Coronary artery (tissue), 2 donors: ENCODE data around the gene SIRPG.

Experiments used
- DNase-seq: peaks from one replicate; pipeline ENCODE4 v3.0.0-alpha.2; 2017; ENCODE audit warnings: low spot score
- H3K27ac ChIP-seq, 2 donors: fragments of 200-600 bp; sonication (generic); one replicate each; pipeline ENCODE4 v1.5.1; 2016 to 2019
- H3K4me3 ChIP-seq: fragments of 200-600 bp; sonication (generic); 2 replicates; pipeline ENCODE4 v1.5.1; 2016; ENCODE audit warnings: mild to moderate bottlenecking, moderate library complexity
- TF ChIP-seq, protein P1 (sequence below): fragments of 200-600 bp; sonication (generic); IDR thresholded peaks from one replicate; pipeline ENCODE4 v1.5.1; 2019; ENCODE audit warnings: antibody characterized with exemption

The SIRPG gene

DNA sequence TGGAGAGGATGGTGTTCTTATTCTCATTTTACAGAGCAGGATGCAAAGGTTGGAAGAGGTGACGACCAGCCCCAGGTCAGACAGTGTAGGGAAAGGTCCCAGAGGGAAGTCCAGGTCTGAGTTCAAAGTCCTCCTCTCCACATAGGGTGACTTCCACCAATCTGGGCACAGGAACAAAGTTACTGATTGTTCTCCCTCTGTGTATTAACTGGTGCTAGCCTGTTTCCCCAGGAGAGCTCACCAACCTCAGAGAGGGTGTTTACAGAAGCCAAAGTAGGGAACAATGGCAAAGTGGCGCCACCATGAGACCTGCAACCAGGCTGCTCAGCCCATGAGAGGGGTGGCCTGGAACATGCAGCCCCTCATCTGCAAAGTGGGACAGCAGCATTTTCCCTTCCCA, 21.0 kb downstream of the SIRPG start:
- no peak overlapping the region for H3K27ac ChIP-seq
- DNase-seq: no peak

DNA sequence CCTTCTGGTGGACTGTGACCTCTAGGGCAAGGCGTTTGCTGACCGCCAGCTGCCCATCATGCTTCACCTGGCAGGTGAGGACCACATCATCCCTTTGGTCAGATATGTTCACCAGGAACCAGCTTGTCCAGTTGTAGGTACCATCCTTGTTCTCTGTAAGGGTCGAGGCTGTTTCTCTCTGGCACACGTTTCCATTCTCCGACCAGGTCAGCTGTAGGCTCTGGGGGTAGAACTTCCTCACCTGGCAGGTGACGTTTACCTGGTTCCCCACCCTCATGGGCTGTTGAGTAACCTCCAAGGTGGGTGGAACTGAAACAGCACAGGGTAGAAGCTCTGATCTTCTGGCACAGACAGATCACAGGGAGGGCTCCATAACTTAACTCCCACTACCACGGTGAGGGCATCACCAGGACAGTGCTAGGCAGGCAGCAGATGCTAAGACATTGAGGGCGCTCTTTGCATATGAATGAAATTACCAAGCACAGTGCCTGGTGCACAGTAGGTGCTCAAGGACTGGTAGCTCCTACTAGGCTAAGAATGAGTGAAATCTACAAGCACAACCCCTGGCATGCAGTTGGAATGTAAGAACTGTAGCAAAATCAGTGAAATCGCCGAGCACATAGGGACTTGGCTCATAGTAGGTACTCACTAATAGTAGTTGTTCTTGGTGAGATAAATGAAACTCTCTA, 22.1 kb downstream of the SIRPG start:
- Histone ChIP-seq H3K4me3 (no peak overlapping the region), H3K27ac (no peak overlapping the region)
- TF ChIP-seq, protein P1, sequence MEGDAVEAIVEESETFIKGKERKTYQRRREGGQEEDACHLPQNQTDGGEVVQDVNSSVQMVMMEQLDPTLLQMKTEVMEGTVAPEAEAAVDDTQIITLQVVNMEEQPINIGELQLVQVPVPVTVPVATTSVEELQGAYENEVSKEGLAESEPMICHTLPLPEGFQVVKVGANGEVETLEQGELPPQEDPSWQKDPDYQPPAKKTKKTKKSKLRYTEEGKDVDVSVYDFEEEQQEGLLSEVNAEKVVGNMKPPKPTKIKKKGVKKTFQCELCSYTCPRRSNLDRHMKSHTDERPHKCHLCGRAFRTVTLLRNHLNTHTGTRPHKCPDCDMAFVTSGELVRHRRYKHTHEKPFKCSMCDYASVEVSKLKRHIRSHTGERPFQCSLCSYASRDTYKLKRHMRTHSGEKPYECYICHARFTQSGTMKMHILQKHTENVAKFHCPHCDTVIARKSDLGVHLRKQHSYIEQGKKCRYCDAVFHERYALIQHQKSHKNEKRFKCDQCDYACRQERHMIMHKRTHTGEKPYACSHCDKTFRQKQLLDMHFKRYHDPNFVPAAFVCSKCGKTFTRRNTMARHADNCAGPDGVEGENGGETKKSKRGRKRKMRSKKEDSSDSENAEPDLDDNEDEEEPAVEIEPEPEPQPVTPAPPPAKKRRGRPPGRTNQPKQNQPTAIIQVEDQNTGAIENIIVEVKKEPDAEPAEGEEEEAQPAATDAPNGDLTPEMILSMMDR: no peak
- DNase-seq: no peak

More for the DNA sequence above, 21.0 kb downstream of the SIRPG start:
- TF ChIP-seq, protein P1: no peak
- H3K4me3 ChIP-seq: no peak overlapping the region

DNA sequence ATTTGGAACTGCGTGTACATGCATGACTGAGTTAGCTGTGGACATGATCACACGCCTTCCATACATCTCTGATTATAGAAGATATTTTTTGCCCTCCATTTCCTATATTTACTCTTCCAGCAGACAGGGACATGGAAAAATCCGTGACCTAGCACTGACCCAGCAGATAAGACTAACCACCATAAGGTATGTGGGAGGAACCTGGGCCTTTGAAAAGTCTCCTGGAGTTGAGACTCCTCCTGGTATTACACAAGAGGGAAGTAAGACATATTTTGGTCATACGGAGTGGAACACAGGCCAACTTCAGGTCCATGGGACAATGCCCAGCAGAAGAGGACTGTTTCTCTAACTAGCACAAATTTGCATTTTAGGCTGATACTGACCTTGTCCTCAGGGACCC, 24.0 kb downstream of the SIRPG start:
- Histone ChIP-seq H3K4me3 (no peak overlapping the region), H3K27ac (no peak overlapping the region)
- DNase-seq: no peak
- TF ChIP-seq, protein P1: no peak

DNA sequence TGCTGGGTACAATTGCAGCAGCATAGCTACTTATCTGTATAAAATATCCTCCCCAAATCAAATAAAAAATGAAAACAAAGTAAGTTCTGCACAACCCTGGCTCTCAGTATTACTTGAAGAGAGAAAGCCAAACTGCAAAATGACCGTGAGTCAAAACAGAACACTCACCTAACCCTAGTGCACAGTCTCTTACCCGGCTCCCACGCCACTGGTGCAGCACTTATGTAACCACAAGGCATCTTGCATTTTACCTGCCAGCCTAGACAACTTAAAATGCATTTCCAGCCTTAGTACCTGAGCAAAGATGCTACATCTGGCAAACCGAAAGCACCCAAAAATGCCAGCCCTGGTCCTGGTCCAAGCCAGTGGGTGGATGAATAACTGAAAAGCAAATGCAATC, 25.4 kb downstream of the SIRPG start:
- H3K27ac ChIP-seq: no peak overlapping the region
- no peak for DNase-seq
- no peak overlapping the region for H3K4me3 ChIP-seq
- TF ChIP-seq, protein P1: no peak

DNA sequence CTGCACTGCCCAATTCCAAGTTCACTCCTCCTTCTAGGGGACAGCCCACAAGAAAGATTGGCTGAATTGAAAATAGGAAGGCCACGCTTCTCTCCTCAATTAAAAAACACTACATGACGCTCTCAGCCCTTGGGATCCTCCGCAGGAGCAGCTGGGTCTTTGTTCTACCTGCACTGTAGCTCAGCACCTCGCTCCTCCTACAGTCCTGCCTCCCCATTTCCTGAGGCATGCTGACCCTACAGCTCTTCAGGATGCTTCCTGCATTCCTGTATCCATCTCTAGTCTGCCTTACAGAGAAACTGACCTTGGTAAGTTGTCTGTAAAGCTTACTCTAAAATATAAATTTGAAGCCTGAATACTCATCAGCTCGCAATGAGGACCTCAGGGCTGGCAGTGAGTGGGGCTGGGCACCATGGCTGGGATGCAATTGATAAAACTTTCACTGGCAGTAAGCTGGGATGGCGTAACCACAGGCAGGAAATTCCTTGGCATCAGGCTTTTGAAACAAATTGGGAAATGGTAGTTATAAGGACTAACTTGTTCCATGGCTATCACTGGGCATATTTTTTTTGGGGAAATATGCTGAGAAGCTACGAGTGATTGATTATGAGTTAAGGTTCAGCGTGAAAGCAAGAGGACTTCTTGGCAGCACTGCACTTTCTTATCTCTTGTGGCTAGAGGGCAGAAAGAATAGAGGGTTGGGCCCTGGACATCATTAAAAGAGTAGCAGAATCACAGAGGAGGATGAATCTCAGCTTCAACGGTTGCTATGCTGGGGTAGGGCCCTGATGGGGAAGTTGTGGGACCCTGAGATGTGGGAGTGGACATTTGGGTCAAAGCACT, 26.0 kb downstream of the SIRPG start:
- no peak for DNase-seq

DNA sequence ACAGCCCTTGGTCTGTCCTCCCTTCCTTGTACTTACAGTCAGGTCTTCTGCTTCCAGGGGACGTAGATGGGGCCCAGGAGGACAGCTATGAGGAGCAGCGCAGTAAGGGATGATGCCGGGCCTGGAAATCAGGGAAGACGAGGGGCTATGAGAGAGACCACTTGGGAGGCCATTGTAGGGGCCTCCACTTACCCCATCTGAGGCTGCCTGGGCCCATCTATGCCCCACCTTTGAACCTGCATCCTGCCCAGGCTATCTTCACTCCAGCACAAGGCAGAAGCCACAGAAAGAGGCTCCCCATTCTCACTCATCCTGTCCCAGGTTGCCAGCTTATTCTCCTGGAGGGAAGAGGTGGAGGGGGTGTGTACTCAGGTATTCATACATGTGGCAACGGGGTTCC, 27.4 kb downstream of the SIRPG start:
- TF ChIP-seq, protein P1: no peak
- no peak overlapping the region for H3K4me3 ChIP-seq
- H3K27ac ChIP-seq: no peak overlapping the region
- no peak for DNase-seq

More for the DNA sequence above, 26.0 kb downstream of the SIRPG start:
- no peak overlapping the region for H3K4me3 ChIP-seq
- TF ChIP-seq, protein P1: no peak
- H3K27ac ChIP-seq: no peak overlapping the region
